ENCODE results near the gene AGBL3.

Gene AGBL3

DNA sequence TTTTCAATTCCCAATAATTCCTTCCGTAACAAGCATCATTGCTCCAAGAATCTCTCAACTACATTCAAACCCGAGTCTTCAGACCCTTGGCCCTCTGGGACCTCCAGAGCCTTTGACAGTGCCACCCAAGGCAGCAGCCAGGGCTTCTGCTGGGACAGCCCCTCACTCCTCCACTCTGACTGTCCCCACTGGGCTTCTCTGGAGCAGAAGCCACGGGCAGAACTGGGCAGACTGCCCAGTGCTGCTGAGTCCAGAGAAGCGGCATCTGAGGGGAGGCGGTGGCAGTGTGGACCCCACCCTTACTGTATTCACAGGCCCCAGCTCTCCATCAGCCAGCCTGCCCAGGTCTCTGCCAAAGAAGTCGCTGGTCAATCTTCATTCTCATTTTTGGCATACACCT is 175.4 kb downstream of the AGBL3 start:
- H3K9me3 ChIP-seq = peaks cover 47% of the 10 kb centered on the region
- H4K20me1 ChIP-seq = no peaks in the 10 kb centered on the region
- no peaks in the 10 kb centered on the region for H3K27me3 ChIP-seq
- peak overlapping the region; percentile 80; the same call in 1 of the 2 replicates for H3K4me2 ChIP-seq
- H3K27ac ChIP-seq = peak overlapping the region; percentile 95
- peaks cover 80% of the 10 kb centered on the region for H3K36me3 ChIP-seq
- peaks cover 29% of the 10 kb centered on the region for H3K4me1 ChIP-seq
- no peak for TF ChIP-seq Cebpa-rat (IDR thresholded peaks at IDR 0.05)
- H3K9ac ChIP-seq = peak overlapping the region; percentile 74; the same call in 1 of the 2 replicates
- H3K4me3 ChIP-seq = no peak overlapping the region

- peaks cover 80% of the 10 kb centered on the region for H3K36me3 ChIP-seq
These were observed 176.2 kb downstream of the AGBL3 start for GRCh38 chr7:135162382-135163001.

DNA sequence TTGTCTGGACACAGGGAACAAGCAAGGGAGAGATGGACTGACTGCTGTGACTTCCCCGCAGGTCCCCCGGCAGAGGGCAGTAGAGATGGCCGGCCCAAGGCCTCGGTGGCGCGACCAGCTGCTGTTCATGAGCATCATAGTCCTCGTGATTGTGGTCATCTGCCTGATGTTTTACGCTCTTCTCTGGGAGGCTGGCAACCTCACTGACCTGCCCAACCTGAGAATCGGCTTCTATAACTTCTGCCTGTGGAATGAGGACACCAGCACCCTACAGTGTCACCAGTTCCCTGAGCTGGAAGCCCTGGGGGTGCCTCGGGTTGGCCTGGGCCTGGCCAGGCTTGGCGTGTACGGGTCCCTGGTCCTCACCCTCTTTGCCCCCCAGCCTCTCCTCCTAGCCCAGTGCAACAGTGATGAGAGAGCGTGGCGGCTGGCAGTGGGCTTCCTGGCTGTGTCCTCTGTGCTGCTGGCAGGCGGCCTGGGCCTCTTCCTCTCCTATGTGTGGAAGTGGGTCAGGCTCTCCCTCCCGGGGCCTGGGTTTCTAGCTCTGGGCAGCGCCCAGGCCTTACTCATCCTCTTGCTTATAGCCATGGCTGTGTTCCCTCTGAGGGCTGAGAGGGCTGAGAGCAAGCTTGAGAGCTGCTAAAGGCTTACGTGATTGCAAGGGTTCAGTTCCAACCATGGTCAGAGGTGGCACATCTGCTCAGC is 178.2 kb downstream of the AGBL3 start:
- Histone ChIP-seq H3K9me3 (peaks cover 23% of the 10 kb centered on the region), H3K27ac (no peak overlapping the region), H3K4me1 (peaks cover 47% of the 10 kb centered on the region), H4K20me1 (no peaks in the 10 kb centered on the region), H3K27me3 (no peaks in the 10 kb centered on the region), H3K36me3 (peaks cover 76% of the 10 kb centered on the region), H3K9ac (no peak overlapping the region), H3K4me2 (no peak overlapping the region), H3K4me3 (no peak overlapping the region)
- no peak for TF ChIP-seq Cebpa-rat (IDR thresholded peaks at IDR 0.05)

More at GRCh38 chr7:135162382-135163001, 176.2 kb downstream of the AGBL3 start:
- peak overlapping the region; percentile 95; the same call in 1 of the 2 replicates for H3K27ac ChIP-seq
- no peaks in the 10 kb centered on the region for H4K20me1 ChIP-seq
- TF ChIP-seq Cebpa-rat (IDR thresholded peaks at IDR 0.05) = no peak
- no peak overlapping the region for H3K4me3 ChIP-seq
- no peak overlapping the region for H3K4me2 ChIP-seq
- H3K4me1 ChIP-seq = peaks cover 32% of the 10 kb centered on the region
- H3K27me3 ChIP-seq = no peaks in the 10 kb centered on the region
- peaks cover 39% of the 10 kb centered on the region for H3K9me3 ChIP-seq
- H3K9ac ChIP-seq = no peak overlapping the region

DNA sequence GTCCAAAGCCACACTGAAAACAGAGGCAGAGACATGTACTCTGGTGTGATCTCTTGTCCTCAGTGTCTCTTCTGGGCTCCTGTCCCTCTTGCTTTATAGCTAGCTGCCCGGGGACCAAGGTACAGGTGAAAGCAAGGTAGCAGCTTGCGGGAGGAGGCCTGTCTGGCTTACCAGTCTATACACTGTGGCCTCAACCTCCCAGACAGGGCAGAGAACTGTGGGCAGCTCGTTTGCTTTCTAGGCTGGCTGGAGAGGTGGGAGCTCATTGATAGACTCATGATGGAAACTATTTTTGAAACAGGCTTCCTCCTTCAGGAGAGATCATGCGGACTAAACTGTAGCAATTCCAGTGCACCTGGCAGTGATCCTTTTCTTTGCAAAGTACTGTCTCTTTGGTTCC is 179.6 kb downstream of the AGBL3 start:
- H3K4me3 ChIP-seq = no peak overlapping the region
- H3K27me3 ChIP-seq = no peaks in the 10 kb centered on the region
- no peak for TF ChIP-seq Cebpa-rat (IDR thresholded peaks at IDR 0.05)
- no peak overlapping the region for H3K9ac ChIP-seq
- H4K20me1 ChIP-seq = no peaks in the 10 kb centered on the region
- no peak overlapping the region for H3K27ac ChIP-seq
- peaks cover 38% of the 10 kb centered on the region for H3K4me1 ChIP-seq
- peaks cover 23% of the 10 kb centered on the region for H3K9me3 ChIP-seq
- peaks cover 76% of the 10 kb centered on the region for H3K36me3 ChIP-seq
- no peak overlapping the region for H3K4me2 ChIP-seq

- no peak for TF ChIP-seq Cebpa-rat (IDR thresholded peaks at IDR 0.05)
- Histone ChIP-seq H4K20me1 (no peaks in the 10 kb centered on the region), H3K36me3 (peaks cover 75% of the 10 kb centered on the region), H3K4me2 (no peak overlapping the region), H3K9ac (no peak overlapping the region), H3K9me3 (peaks cover 23% of the 10 kb centered on the region), H3K27me3 (no peaks in the 10 kb centered on the region), H3K4me1 (peaks cover 37% of the 10 kb centered on the region), H3K27ac (no peak overlapping the region), H3K4me3 (no peak overlapping the region)
These were observed 180.2 kb downstream of the AGBL3 start for GRCh38 chr7:135166338-135166990.

DNA sequence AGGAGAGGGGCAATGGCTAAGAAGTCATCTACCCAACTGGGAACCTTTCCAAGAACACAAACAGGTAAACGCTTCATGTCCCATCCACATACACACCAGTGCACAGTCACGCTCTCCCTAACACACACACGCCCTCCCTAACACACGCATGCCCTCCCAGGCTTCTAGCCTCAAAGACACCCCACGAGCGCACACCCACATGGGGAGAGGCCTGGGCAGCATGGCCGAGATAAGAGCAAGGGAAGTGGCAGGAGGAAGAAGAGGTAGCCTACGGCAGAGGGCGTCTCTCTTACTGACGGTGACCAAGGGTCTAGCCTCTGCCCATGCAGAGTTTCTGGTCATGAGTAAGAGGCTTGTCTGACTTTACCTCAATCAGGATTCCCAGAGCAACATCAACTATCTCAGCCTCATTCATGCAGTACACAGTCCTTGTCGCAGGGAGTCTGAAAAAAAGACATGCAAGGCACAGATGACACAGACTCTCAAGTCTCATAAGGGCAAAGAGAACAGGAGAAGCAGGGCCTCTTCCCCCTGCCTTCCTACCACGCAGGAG is 181.1 kb downstream of the AGBL3 start:
- no peaks in the 10 kb centered on the region for H4K20me1 ChIP-seq
- peak overlapping the region; percentile 30 for H3K4me2 ChIP-seq
- H3K9me3 ChIP-seq = peaks cover 14% of the 10 kb centered on the region
- H3K27me3 ChIP-seq = no peaks in the 10 kb centered on the region
- no peak overlapping the region for H3K27ac ChIP-seq
- H3K9ac ChIP-seq = no peak overlapping the region
- peaks cover 37% of the 10 kb centered on the region for H3K4me1 ChIP-seq
- peaks cover 65% of the 10 kb centered on the region for H3K36me3 ChIP-seq
- TF ChIP-seq Cebpa-rat (IDR thresholded peaks at IDR 0.05) = no peak
- H3K4me3 ChIP-seq = no peak overlapping the region

GRCh38 chr7:135168001-135168400 is 181.7 kb downstream of the AGBL3 start:
- Histone ChIP-seq H3K9ac (no peak overlapping the region), H3K27me3 (no peaks in the 10 kb centered on the region), H3K4me2 (peak overlapping the region; percentile 91), H3K9me3 (peaks cover 8% of the 10 kb centered on the region; the same call in 1 of the 2 replicates), H4K20me1 (no peaks in the 10 kb centered on the region), H3K36me3 (peaks cover 59% of the 10 kb centered on the region), H3K4me3 (no peak overlapping the region), H3K4me1 (peaks cover 37% of the 10 kb centered on the region), H3K27ac (no peak overlapping the region)
- TF ChIP-seq Cebpa-rat (IDR thresholded peaks at IDR 0.05) = no peak

DNA sequence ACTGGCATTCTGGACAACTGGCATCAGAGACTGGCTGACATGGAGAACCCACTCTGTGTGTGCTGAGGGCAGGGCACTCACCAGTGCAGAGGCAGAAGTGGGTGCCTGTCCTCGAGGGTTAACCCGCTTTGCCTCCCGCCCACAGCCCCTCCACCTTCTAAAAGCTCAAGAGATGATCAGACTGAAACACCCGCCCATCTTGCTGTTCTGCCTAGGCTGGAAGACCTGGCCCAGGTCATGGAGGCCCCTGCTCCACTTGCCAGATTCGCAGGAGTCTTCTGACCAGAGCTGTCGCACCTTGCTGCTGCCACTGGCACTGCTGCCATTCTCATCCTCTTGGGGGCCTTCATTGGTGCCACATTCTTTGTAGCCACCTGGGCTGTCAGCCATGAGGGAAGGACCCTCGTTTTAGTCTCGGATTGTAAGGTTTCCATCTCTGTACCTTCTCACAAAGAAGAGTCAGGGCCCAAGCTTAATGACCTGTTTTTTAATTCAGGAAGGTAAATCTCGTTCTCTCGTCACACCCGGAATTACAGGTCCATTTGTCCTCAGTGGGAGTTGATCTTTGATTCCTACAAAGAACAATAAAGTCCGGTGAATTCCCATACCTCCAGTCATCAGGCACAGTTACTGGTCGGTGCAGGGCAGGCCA is 182.3 kb downstream of the AGBL3 start:
- Histone ChIP-seq H3K27ac (no peak overlapping the region), H3K9ac (no peak overlapping the region; the same call in 1 of the 2 replicates), H4K20me1 (no peaks in the 10 kb centered on the region), H3K9me3 (0 out of 2 replicates have a peak, but pooled peaks cover 2% of the 10 kb centered on the region), H3K4me2 (peak overlapping the region; percentile 91), H3K4me3 (peak overlapping the region; percentile 86; the same call in 1 of the 2 replicates), H3K27me3 (no peaks in the 10 kb centered on the region), H3K4me1 (peaks cover 37% of the 10 kb centered on the region), H3K36me3 (peaks cover 53% of the 10 kb centered on the region)
- no peak for TF ChIP-seq Cebpa-rat (IDR thresholded peaks at IDR 0.05)
